Medulla oblongata (tissue), 1 donor: Measurements from ENCODE around the gene FAM162B.
A peak's percentile ranks its signal among the peaks of the same experiment; 100 is the strongest.
"Not testable (repeated sequence)": the region's sequence is repeated elsewhere in the genome, so short reads cannot be mapped to it uniquely, and the experiment has no call there.

ENCODE experiments used
- DNase-seq: peaks from one replicate; pipeline ENCODE4 v3.0.0-alpha.2; 2015; ENCODE audit errors: extremely low spot score

Gene FAM162B

GRCh38 chr6:116764961-116765841 lies at the start of gene FAM162B:
Gene FAM162B, minus strand, starts transcription at chr6:116765719. Its CDS starts 143 bp downstream, at chr6:116765576.
- no peak for DNase-seq

- no peak for DNase-seq
Observed at GRCh38 chr6:116812051-116812650, 46.6 kb upstream of the FAM162B start.

GRCh38 chr6:116801971-116802370 lies 36.5 kb upstream of the FAM162B start:
- no peak for DNase-seq

- DNase-seq: no peak
Observed at GRCh38 chr6:116799945-116800344, 34.4 kb upstream of the FAM162B start.

GRCh38 chr6:116797585-116797984 lies 32.1 kb upstream of the FAM162B start:
- no peak for DNase-seq

GRCh38 chr6:116793224-116793623 lies 27.7 kb upstream of the FAM162B start:
- DNase-seq: no peak

GRCh38 chr6:116783852-116784251 lies 18.3 kb upstream of the FAM162B start:
- no peak for DNase-seq

- DNase-seq: peak; percentile 56
Observed at GRCh38 chr6:116779573-116780164, 14.2 kb upstream of the FAM162B start.

GRCh38 chr6:116773886-116774285 lies 8.4 kb upstream of the FAM162B start:
- no peak for DNase-seq

GRCh38 chr6:116772450-116772849 lies 6.9 kb upstream of the FAM162B start:
- DNase-seq: no peak

- DNase-seq: no peak
Observed at GRCh38 chr6:116767715-116768114, 2.2 kb upstream of the FAM162B start.

GRCh38 chr6:116766506-116767176 lies 1.1 kb upstream of the FAM162B start:
- no peak for DNase-seq

- no peak for DNase-seq
Observed at GRCh38 chr6:116764629-116764960, 924 bp downstream of the FAM162B start.

- no peak for DNase-seq
Observed at GRCh38 chr6:116763906-116764628, 1.5 kb downstream of the FAM162B start.

- DNase-seq: no peak
Observed at GRCh38 chr6:116763048-116763447, 2.5 kb downstream of the FAM162B start.

GRCh38 chr6:116762235-116762634 lies 3.3 kb downstream of the FAM162B start:
- DNase-seq: no peak

- DNase-seq: no peak
Observed at GRCh38 chr6:116761779-116762178, 3.7 kb downstream of the FAM162B start.

- no peak for DNase-seq
Observed at GRCh38 chr6:116745176-116745575, 20.3 kb downstream of the FAM162B start.

GRCh38 chr6:116741571-116741970 lies 23.9 kb downstream of the FAM162B start:
- no peak for DNase-seq

- not testable (repeated sequence) for DNase-seq
Observed at GRCh38 chr6:116740486-116740885, 25.0 kb downstream of the FAM162B start.

GRCh38 chr6:116737004-116737403 lies 28.5 kb downstream of the FAM162B start:
- DNase-seq: no peak

- no peak for DNase-seq
Observed at GRCh38 chr6:116730513-116730912, 35.0 kb downstream of the FAM162B start.
